ENCODE data around the gene POLH. TPM values are rescaled to one million over a fixed set of nuclear protein-coding genes. Genes with fewer than 3 reads are reported as not detected.

POLH gene
- 18.8 and 24.4 TPM in 2 replicates for total RNA-seq

GRCh38 chr6:43575772-43576551, at the start of gene POLH, which contains the start of gene XPO5:
Gene POLH (plus strand): TSS chr6:43576185. CDS start chr6:43582320, 6,135 bp downstream.
Gene XPO5 (minus strand): TSS chr6:43576038. CDS start chr6:43575864, 174 bp downstream.

GRCh38 chr6:43629104-43629504, 53.1 kb downstream of the POLH start, which contains the start of gene GTPBP2:
Gene GTPBP2 (minus strand): TSS chr6:43629264. CDS start chr6:43629162, 102 bp downstream.

GRCh38 chr6:43635387-43636307, 59.7 kb downstream of the POLH start, which contains the start of gene MAD2L1BP:
Gene MAD2L1BP (plus strand): TSS chr6:43635840. CDS start chr6:43635876, 36 bp downstream.

GRCh38 chr6:43644940-43645612, 69.1 kb downstream of the POLH start, which contains the start of gene RSPH9:
Gene RSPH9 (plus strand): TSS chr6:43645036. CDS start chr6:43645099, 63 bp downstream.

Other genes starting within 250 kb of the POLH start
- gene ZNF318, start 206.5 kb upstream of the POLH start, total RNA-seq, result 4.1 and 5.4 TPM in 2 replicates
- gene ABCC10, start 148.6 kb upstream of the POLH start, total RNA-seq, result 12.7 and 22.5 TPM in 2 replicates
- gene DLK2, start 120.6 kb upstream of the POLH start, total RNA-seq, result 0.09 and 0.28 TPM in 2 replicates
- 8.5 and 10.7 TPM in 2 replicates for gene TJAP1, start 98.6 kb upstream of the POLH start, total RNA-seq
- gene LRRC73, start 65.8 kb upstream of the POLH start, total RNA-seq, result 0.18 and 0.19 TPM in 2 replicates
- 97.6 and 107 TPM in 2 replicates for gene YIPF3, start 59.3 kb upstream of the POLH start, total RNA-seq
- 35.0 and 42.1 TPM in 2 replicates for gene POLR1C, start 59.1 kb upstream of the POLH start, total RNA-seq
- 25.6 and 30.2 TPM in 2 replicates for gene XPO5, start 147 bp upstream of the POLH start, total RNA-seq
- gene GTPBP2, start 53.1 kb downstream of the POLH start, total RNA-seq, result 34.1 and 51.3 TPM in 2 replicates
- 19.1 and 23.6 TPM in 2 replicates for gene MAD2L1BP, start 59.7 kb downstream of the POLH start, total RNA-seq
- 0.09 and 0.19 TPM in 2 replicates for gene RSPH9, start 68.9 kb downstream of the POLH start, total RNA-seq
- gene MRPS18A, start 111.6 kb downstream of the POLH start, total RNA-seq, result 41.4 and 50.3 TPM in 2 replicates
- 14.5 and 108 TPM in 2 replicates for gene VEGFA, start 194.0 kb downstream of the POLH start, total RNA-seq

Data from endothelial cell of coronary artery (primary cell).